ENCODE results near the gene NPHS1. TPM values are rescaled to one million over a fixed set of nuclear protein-coding genes. Genes with fewer than 3 reads are reported as not detected.

The NPHS1 gene
- total and polyA plus RNA-seq, 3 donors from 2014 or later = 1.8 to 3.8 (median 2.7) TPM

GRCh38 chr19:35781650-35782049, 70.7 kb downstream of the NPHS1 start:
- 86 to 88% methylated on average over 9 of the region's 9 CpGs for WGBS, 2 donors
- Histone ChIP-seq H3K27me3 (no peaks in the 10 kb centered on the region), H3K4me1 (no peaks in the 10 kb centered on the region), H3K4me3 (no peak overlapping the region), H3K36me3 (ENCODE audit: low read depth, missing control alignments) (no peaks in the 10 kb centered on the region), H3K9me3 (no peaks in the 10 kb centered on the region), H3K27ac (no peak overlapping the region)
- intact Hi-C loops (cut with DNase I; ENCODE audit: low total_unique reads) = no loop called here
- no peak for DNase-seq
- no peak for TF ChIP-seq POLR2A (IDR thresholded peaks at IDR 0.05)
- TF ChIP-seq CTCF (IDR thresholded peaks at IDR 0.05) = no peak

- intact Hi-C loops (cut with DNase I; ENCODE audit: low total_unique reads) = no loop called here
- DNase-seq = no peak
- Histone ChIP-seq H3K4me3 (no peak overlapping the region), H3K27ac (no peak overlapping the region), H3K27me3 (no peaks in the 10 kb centered on the region), H3K36me3 (ENCODE audit: low read depth, missing control alignments) (no peaks in the 10 kb centered on the region), H3K9me3 (no peaks in the 10 kb centered on the region), H3K4me1 (peaks cover 7% of the 10 kb centered on the region)
- TF ChIP-seq POLR2A (IDR thresholded peaks at IDR 0.05) = no peak
- no peak for TF ChIP-seq CTCF (IDR thresholded peaks at IDR 0.05)
- 92 to 94% methylated on average over 19 to 20 of the region's 20 CpGs for WGBS, 2 donors
Measured at GRCh38 chr19:35780717-35781116, 71.6 kb downstream of the NPHS1 start.

GRCh38 chr19:35780058-35780457, 72.2 kb downstream of the NPHS1 start:
- H3K36me3 ChIP-seq (ENCODE audit: low read depth, missing control alignments) = no peaks in the 10 kb centered on the region
- no peak overlapping the region for H3K4me3 ChIP-seq
- 95 to 97% methylated on average over 13 to 16 of the region's 16 CpGs for WGBS, 2 donors
- no peak for DNase-seq
- no peak for TF ChIP-seq POLR2A (IDR thresholded peaks at IDR 0.05)
- TF ChIP-seq CTCF (IDR thresholded peaks at IDR 0.05) = no peak
- H3K4me1 ChIP-seq = peaks cover 7% of the 10 kb centered on the region
- H3K27me3 ChIP-seq = no peaks in the 10 kb centered on the region
- no peaks in the 10 kb centered on the region for H3K9me3 ChIP-seq
- no peak overlapping the region for H3K27ac ChIP-seq
- intact Hi-C loops (cut with DNase I; ENCODE audit: low total_unique reads) = no loop called here

GRCh38 chr19:35779033-35779432, 73.3 kb downstream of the NPHS1 start:
- intact Hi-C loops (cut with DNase I; ENCODE audit: low total_unique reads) = no loop called here
- Histone ChIP-seq H3K27me3 (no peaks in the 10 kb centered on the region), H3K4me1 (peaks cover 7% of the 10 kb centered on the region), H3K36me3 (ENCODE audit: low read depth, missing control alignments) (no peaks in the 10 kb centered on the region), H3K9me3 (no peaks in the 10 kb centered on the region), H3K27ac (no peak overlapping the region), H3K4me3 (no peak overlapping the region)
- DNase-seq = no peak
- TF ChIP-seq CTCF (IDR thresholded peaks at IDR 0.05) (no peak), POLR2A (IDR thresholded peaks at IDR 0.05) (no peak)
- 92% methylated on average over 8 of the region's 8 CpGs for WGBS, 2 donors

- no peak overlapping the region for H3K27ac ChIP-seq
- intact Hi-C loops (cut with DNase I; ENCODE audit: low total_unique reads) = no loop called here
Measured at GRCh38 chr19:35777961-35778360, 74.3 kb downstream of the NPHS1 start.

More at GRCh38 chr19:35777961-35778360, 74.3 kb downstream of the NPHS1 start:
- no peaks in the 10 kb centered on the region for H3K9me3 ChIP-seq
- H3K4me1 ChIP-seq = peaks cover 7% of the 10 kb centered on the region
- H3K27me3 ChIP-seq = no peaks in the 10 kb centered on the region
- 78 to 88% methylated on average over 5 to 7 of the region's 7 CpGs for WGBS, 2 donors
- H3K4me3 ChIP-seq = no peak overlapping the region
- no peak for TF ChIP-seq POLR2A (IDR thresholded peaks at IDR 0.05)
- no peak for TF ChIP-seq CTCF (IDR thresholded peaks at IDR 0.05)
- DNase-seq = no peak
- H3K36me3 ChIP-seq (ENCODE audit: low read depth, missing control alignments) = no peaks in the 10 kb centered on the region

Measured in testis (tissue), 3 donors.